HG02973 (cell line): ENCODE results near the gene FBLN1.
"Not testable (repeated sequence)": the region's sequence is repeated elsewhere in the genome, so short reads cannot be mapped to it uniquely, and the experiment has no call there.

Source experiments
- ATAC-seq: cut with Tn5 transposase; IDR thresholded peaks from one replicate; pipeline ENCODE4 v1.9.1; 2021; ENCODE audit warnings: moderate library complexity; ENCODE audit not compliant: unreplicated experiment

The FBLN1 gene

GRCh38 chr22:45476814-45477213, 25.9 kb upstream of the FBLN1 start:
- no peak for ATAC-seq

- ATAC-seq: no peak
Measured at GRCh38 chr22:45477366-45478107, 25.1 kb upstream of the FBLN1 start.

- no peak for ATAC-seq
Measured at GRCh38 chr22:45478108-45478771, 24.4 kb upstream of the FBLN1 start.

DNA sequence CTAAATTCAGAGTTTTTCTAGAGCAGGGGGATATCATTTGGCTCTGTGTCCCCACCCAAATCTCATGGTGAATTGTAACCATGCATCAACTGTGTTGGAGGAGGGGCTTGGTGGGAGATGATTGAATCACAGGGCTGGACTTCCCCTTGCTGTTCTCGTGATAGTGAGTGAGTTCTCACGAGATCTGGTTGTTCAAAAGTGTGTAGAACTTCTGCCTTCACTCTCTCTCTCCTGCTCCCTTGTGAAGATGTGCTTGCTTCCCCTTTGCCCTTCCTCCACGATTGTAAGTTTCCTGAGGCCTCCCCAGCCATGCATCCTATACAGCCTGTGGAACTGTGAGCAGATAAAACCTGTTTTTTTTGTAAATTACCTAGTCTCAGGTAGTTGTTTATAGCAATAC, 22.0 kb upstream of the FBLN1 start:
- no peak for ATAC-seq

- no peak for ATAC-seq
Measured at GRCh38 chr22:45481661-45482060, 21.0 kb upstream of the FBLN1 start.

DNA sequence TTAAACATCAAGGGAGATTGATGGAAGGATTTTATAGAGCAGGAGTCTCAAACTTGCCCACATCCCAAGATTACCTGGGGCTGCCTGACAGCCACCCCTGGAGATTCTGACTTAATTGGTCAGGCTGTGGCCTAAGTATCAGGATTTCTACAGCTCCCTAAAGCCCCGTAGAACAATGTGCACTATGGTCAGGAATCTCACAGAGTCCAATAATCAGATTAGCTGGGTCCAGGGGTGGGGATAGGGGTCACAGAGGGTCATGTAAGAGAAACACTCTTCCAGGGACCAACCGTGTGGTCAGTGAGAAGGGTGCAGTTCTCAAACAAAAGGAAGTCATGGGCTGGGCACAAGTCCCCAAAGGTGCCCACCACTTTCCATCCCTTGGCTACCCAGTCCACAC, 20.5 kb upstream of the FBLN1 start:
- no peak for ATAC-seq

DNA sequence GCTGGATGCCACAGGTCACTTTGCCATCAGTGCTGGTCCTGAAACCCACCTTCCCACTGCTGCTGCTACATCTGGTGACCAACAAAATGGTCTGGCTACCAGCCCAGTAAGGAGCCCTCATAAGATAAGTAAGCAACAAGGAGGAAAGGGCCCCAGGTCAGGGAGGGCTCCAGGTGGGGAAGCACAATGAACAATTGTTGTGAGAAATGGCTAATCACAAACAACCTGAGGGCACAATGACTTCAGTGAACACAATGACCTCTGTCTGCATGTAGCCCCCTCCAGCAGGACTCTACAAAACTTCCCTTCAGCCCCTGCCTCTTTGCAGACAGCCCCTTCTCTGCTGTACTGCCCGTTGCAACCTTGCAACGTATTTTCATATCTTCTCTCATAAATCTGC, 19.4 kb upstream of the FBLN1 start:
- ATAC-seq: no peak

DNA sequence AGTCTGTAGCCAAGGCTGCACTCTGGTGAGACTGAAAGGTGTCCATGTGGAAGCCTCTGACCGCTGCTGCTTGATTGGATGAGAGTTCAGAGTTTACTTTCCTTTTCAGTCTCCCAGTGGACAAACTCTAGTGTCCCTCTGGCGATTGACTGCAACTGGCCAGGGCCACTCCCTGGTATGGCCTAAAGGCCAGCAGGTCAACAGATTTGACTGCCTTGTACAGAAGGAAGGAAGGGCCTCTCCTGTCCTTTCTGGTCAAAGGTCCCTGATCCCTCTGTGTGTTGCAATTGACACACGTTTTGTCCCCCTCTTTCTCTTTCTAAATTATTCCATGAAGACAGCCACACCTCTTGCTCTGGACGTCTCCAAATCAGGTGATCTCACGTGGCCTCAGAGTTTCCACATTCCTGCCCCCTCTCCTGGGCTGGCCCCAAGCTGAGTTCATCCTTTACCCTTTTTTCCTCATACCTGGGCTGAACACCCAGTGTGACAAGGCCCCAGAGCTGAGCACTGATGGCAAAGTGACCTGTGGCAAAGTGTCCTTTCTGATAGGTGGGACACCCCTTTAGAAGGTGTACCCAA, 18.7 kb upstream of the FBLN1 start:
- ATAC-seq: no peak

DNA sequence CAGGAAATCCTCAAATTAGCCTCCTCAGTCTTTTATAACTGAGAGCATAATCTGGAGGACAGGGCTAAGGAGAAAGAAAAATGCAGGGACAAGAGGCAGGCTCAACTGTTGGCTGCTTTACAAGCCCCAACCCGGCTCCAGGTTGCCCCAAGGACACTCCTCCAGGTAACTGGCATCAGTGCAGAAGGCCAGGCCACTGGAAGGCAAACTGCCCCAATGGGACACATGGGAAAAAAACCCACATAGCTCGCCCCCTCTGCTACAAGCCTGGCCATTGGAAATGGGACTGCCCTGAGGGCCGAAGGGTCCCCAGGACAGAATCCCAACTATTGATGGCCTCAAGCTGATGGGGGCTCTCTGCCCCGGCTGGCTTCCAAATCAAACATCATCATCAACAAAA, 17.9 kb upstream of the FBLN1 start:
- no peak for ATAC-seq

DNA sequence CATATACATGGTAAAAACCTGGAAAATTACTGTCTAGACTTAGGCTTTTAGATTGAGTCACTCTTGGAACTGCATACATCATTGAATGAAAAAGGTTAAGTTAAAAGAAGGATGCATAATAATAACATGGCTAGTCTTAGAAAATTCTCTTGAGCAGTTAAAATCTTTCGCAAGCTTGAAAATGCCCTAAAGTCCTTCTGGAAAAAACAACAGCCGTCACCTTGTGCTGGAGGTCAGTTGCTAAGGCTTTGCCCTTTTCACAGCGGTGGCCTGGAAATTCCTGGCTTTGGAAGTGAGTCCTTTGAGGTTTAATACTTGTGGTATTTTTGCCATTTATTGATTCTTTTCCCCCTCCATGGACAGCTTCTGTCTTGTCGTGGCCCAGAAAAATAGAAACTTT, 17.4 kb upstream of the FBLN1 start:
- ATAC-seq: no peak

- ATAC-seq: no peak
Measured at GRCh38 chr22:45488764-45489370, 13.8 kb upstream of the FBLN1 start.

DNA sequence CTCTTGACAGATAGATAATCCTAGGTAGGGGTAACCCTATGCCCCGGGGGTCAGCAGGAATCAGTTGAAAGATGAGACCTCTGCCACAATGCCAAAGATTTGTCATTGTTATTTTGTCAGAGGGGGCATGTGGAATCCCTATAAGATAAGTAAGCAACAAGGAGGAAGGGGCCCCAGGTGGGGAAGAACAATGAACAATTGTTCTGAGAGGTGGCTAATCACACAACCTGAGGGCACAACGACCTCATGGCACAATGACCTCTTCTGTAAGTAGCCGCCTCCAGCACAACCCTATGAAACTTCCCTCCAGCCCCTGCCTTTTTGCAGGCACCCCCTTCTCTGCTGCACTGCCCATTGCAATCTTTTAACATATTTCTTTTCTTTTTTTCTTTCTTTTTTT, 11.8 kb upstream of the FBLN1 start:
- ATAC-seq: no peak

DNA sequence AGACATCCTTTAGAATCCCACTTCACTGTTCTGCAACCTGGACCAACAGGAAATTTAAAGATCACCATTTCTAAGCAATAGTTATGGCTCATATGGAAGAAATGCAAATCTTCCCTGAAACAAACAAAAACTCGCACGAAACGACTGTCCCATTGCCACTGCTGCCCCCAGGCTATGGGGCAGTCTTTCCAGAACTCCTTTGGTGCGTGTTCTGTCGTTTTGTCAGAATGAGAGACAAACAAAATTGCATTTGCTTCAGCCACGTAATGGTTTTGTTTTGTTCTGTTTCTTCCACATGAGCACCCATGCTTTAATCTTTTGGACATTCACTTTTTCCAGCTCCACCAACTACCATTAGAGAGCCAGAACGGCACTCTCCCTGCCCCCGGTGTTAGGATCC, 10.8 kb upstream of the FBLN1 start:
- ATAC-seq: no peak

DNA sequence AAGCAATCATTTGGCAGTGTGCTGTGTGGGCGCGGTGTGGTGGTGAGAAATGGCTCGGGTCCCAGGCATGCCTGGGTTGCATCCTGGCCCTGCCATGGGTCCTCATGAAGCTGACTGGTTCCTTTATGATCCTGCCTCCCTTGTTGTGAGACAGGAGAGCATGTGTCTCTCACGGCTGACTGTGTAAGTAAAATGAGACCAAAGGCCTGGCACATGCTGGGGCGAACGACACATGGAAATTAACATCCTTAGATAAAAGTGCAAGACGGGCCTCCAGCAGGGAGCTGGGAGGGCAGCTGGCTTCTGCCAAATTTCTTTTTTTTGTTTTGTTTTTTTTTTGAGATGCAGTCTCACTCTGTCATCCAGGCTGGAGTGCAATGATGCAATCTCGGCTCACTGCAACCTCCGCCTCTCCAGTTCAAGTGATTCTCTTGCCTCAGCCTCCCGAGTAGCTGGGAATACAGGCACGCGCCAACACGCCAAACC, 9.4 kb upstream of the FBLN1 start:
- ATAC-seq: no peak

DNA sequence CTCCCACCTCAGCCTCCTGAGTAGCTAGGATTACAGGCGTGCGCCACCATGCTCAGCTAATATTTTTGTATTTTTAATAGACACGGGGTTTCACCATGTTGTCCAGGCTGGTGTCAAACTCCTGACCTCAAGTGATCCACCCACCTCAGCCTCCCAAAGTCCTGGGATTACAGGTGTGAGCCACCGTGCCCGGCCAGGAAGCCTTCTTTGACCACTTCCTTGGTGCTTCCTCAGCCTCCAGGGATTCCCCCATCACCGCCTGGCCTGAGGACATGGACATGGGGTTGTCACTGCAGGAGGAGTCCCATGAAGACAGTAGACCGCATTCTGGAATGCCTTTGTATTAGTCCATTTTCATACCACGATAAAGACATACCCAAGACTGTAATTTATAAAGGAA, 8.4 kb upstream of the FBLN1 start:
- ATAC-seq: not testable (repeated sequence)

DNA sequence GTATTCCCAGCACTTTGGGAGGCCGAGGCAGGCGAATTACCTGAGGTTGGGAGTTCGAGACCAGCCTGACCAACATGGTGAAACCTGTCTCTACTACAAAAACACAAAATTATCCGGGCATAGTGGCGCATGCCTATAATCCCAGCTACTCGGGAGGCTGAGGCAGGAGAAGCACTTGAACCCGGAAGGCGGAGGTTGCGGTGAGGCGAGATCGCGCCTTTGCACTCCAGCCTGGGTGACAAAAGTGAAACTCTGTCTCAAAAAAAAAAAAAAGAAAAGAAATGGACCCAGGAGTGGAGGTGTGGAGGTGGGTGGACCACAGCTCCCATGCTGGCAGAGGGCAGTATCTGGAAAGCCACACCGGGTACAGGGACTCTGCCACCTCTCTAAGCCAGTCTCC, 7.1 kb upstream of the FBLN1 start:
- ATAC-seq: not testable (repeated sequence)

- ATAC-seq: no peak
Measured at GRCh38 chr22:45496451-45496941, 6.2 kb upstream of the FBLN1 start.

DNA sequence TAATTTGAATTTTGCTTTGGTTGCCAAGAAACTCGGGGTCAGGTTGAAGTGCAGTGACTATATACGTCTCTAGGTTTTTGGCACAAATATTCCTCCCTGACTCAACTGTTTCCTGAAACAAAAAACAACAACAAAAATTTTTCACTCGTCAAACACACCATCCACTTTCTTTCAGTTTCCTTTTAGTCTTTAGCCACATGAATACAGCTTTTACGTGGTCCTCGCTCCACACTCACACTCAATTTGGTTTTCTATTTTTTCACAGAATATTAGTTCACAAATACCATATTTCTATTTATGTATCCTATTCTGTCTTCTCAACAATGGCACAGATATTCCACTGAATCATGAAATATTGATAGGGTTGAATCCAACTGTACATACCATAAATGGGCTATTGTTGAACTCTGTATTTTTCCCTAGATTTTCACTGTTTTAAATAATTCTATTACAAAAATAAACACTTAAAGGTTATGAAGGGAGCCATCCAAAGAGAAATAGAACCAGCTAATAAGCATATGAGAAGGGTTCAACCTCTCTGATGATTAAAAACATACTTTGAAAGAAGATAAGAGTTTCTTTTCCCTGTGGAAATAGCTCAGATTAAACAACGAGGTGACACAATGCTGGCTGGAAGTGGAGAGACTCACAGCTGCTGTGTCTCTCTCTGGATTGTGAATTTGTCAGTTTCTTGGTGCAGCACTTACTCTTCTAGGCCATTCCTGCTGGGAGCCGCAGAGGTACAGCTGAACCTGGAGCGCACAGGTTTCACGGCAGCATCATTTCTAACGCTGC, 5.1 kb upstream of the FBLN1 start:
- ATAC-seq: no peak

DNA sequence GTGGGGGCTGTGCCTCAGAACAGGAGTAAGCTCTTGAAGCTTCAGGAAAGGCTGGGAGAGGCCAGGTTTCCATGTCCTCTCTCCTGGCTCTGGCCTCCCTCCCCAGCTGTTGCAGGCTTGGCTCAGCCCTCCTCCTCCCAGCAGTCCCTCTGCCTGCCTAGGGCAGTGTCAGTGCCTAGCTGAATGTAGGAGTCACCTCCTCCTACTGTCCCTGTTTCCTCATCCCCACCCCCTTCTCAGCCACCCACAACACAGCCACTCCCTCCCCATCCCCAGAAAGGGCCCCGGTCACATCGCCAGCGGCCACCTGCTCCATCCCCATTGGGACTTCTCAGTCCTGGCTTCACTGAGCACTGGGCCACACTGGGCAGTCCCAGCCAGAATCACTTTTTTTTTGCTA, 2.9 kb upstream of the FBLN1 start:
- no peak for ATAC-seq

DNA sequence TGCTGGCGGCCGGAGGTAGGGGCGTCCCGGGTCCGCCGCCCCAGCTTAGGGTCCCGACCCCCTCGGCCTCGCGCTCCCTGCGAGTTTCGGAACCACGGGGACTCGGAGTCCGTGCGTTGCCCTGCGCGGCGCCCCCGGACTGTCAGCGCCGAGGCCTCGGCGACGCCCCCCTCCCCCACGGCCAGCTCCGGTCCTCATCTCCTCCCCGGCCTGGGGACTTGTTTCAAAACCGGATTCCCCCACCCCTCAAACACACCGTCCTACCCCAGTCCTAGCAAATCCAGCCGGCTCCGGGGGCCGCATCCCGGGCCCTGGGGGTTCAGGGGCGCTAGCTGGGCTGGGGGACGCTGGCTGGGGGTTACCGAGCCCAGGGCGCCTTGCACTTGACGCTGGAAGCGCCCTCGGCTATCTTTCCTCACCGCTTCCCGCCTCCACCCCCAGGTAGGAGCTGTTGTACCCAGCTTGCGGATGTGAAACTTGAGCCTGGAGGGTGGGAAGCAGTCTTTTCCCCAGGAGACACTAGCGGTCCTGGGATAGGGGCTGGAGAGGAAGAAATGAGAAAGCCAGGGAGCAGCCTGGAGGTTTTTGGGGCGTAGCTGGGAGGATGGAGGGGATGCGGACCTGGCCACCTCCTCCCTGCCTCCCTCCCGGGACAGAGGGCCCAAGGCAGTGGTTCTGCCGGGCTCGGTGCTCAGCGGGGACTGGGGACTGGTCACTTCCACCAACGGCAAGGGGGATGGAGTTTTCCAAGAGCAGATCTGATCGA, 550 bp downstream of the FBLN1 start:
- ATAC-seq: no peak
